OCI-LY7 (cell line): Measurements from ENCODE around the gene CA9.

Source experiments
- CTCF ChIP-seq: fragments of 200-600 bp; sonication (generic); conservative IDR thresholded peaks from 2 replicates; pipeline ENCODE4 v1.5.1; 2014; ENCODE audit warnings: mild to moderate bottlenecking, antibody characterized with exemption, low read length, moderate library complexity, mixed read lengths
- EZH2phosphoT487 ChIP-seq: fragments of 200-600 bp; sonication (generic); IDR thresholded peaks from 2 replicates; pipeline ENCODE4 v1.6.1; 2018; ENCODE audit warnings: low read depth, borderline replicate concordance, mild to moderate bottlenecking, mixed run types, antibody characterized with exemption, low read length, moderate library complexity, mixed read lengths

- TF ChIP-seq CTCF (no peak), EZH2phosphoT487 (no peak)
Measured at GRCh38 chr9:35684921-35685320, 11.2 kb downstream of the CA9 start.
